G401 (cell line): ENCODE measurements around the gene WDR36. TPM values are rescaled to one million over a fixed set of nuclear protein-coding genes. Genes with fewer than 3 reads are reported as not detected.

Experiments
- DNase-seq: peaks from one replicate; pipeline ENCODE4 v3.0.0-alpha.2; 2015; ENCODE audit warnings: low spot score
- in situ Hi-C: cut with HindIII; loops from 2 replicates; pipeline ENCODE4 v1.10.0; 2016; ENCODE audit warnings: low sequenced_read_pairs, mixed read lengths
- total RNA-seq: library from RNA; depleted of rRNA; stranded (reverse); fragments of >200 nt; shearing (Covaris generic); gene quantifications from 2 replicates; pipeline ENCODE4 v1.2.3, GENCODE V29; 2014

The WDR36 gene
- total RNA-seq, 1 experiment from 2014 or later, result 44.0 TPM

GRCh38 chr5:111095982-111096381 lies 3.8 kb downstream of the WDR36 start:
- in situ Hi-C loops, result no loop called here
- DNase-seq, result no peak

- no peak for DNase-seq
- in situ Hi-C loops, result no loop called here
These were observed 7.1 kb downstream of the WDR36 start for GRCh38 chr5:111099058-111099778.

- in situ Hi-C loops, result no loop called here
These were observed 14.3 kb downstream of the WDR36 start for GRCh38 chr5:111106320-111106948.

GRCh38 chr5:111107371-111107770 lies 15.2 kb downstream of the WDR36 start:
- no peak for DNase-seq
- in situ Hi-C loops, result no loop called here

More at GRCh38 chr5:111106320-111106948, 14.3 kb downstream of the WDR36 start:
- DNase-seq, result no peak

- no peak for DNase-seq
- in situ Hi-C loops, result no loop called here
These were observed 19.8 kb downstream of the WDR36 start for GRCh38 chr5:111111956-111112355.

- in situ Hi-C loops, result no loop called here
- DNase-seq, result no peak
These were observed 21.5 kb downstream of the WDR36 start for GRCh38 chr5:111113678-111114077.

GRCh38 chr5:111115229-111115628 lies 23.1 kb downstream of the WDR36 start:
- DNase-seq, result no peak
- in situ Hi-C loops, result no loop called here

- in situ Hi-C loops, result no loop called here
- no peak for DNase-seq
These were observed 24.4 kb downstream of the WDR36 start for GRCh38 chr5:111116550-111116949.

GRCh38 chr5:111117136-111117535 lies 25.0 kb downstream of the WDR36 start:
- in situ Hi-C loops, result no loop called here
- DNase-seq, result no peak

- in situ Hi-C loops, result no loop called here
- DNase-seq, result no peak
These were observed 27.1 kb downstream of the WDR36 start for GRCh38 chr5:111119221-111119620.

- DNase-seq, result no peak
- in situ Hi-C loops, result no loop called here
These were observed 27.7 kb downstream of the WDR36 start for GRCh38 chr5:111119856-111120255.

GRCh38 chr5:111120911-111121310 lies 28.8 kb downstream of the WDR36 start:
- DNase-seq, result no peak
- in situ Hi-C loops, result no loop called here

- in situ Hi-C loops, result no loop called here
- no peak for DNase-seq
These were observed 29.8 kb downstream of the WDR36 start for GRCh38 chr5:111121926-111122325.

- DNase-seq, result no peak
- in situ Hi-C loops, result no loop called here
These were observed 30.2 kb downstream of the WDR36 start for GRCh38 chr5:111122398-111122797.

- DNase-seq, result no peak
- in situ Hi-C loops, result no loop called here
These were observed 32.6 kb downstream of the WDR36 start for GRCh38 chr5:111124793-111125192.

- in situ Hi-C loops, result no loop called here
- DNase-seq, result no peak
These were observed 34.7 kb downstream of the WDR36 start for GRCh38 chr5:111126896-111127295.

GRCh38 chr5:111127453-111128195 lies 35.5 kb downstream of the WDR36 start:
- in situ Hi-C loops, result no loop called here
- no peak for DNase-seq

GRCh38 chr5:111129938-111130337 lies 37.8 kb downstream of the WDR36 start:
- DNase-seq, result no peak
- in situ Hi-C loops, result no loop called here

- no peak for DNase-seq
- in situ Hi-C loops, result no loop called here
These were observed 39.2 kb downstream of the WDR36 start for GRCh38 chr5:111131356-111131755.

GRCh38 chr5:111132076-111132475 lies 39.9 kb downstream of the WDR36 start:
- DNase-seq, result no peak
- in situ Hi-C loops, result no loop called here
